ENCODE results near the gene IFITM2.

- no peak for TF ChIP-seq CTCF (IDR thresholded peaks at IDR 0.05)
- no peak for TF ChIP-seq POLR2A (IDR thresholded peaks at IDR 0.05)
- no peak for TF ChIP-seq POLR2AphosphoS5 (IDR thresholded peaks at IDR 0.05)
- no peak for TF ChIP-seq EP300 (IDR thresholded peaks at IDR 0.05)
Observed at GRCh38 chr11:350723-351255, 43.2 kb downstream of the IFITM2 start.

All from stomach (tissue), 4 donors.